GM12874 (cell line): Measurements from ENCODE around the gene TPPP3.

Experiments used
- TF ChIP-seq, protein P1 (sequence below): IDR thresholded peaks from 2 replicates; pipeline ENCODE4 v1.5.1; 2011; ENCODE audit warnings: low read depth, mild to moderate bottlenecking, control low read depth, low read length, moderate library complexity; ENCODE audit not compliant: insufficient read depth

The TPPP3 gene

GRCh38 chr16:67415872-67416793 is 22.8 kb upstream of the TPPP3 start, which contains the start of gene ZDHHC1:
ZDHHC1 (minus strand) TSS chr16:67416477; CDS start chr16:67407775, 8,702 bp downstream.
- TF ChIP-seq, protein P1, sequence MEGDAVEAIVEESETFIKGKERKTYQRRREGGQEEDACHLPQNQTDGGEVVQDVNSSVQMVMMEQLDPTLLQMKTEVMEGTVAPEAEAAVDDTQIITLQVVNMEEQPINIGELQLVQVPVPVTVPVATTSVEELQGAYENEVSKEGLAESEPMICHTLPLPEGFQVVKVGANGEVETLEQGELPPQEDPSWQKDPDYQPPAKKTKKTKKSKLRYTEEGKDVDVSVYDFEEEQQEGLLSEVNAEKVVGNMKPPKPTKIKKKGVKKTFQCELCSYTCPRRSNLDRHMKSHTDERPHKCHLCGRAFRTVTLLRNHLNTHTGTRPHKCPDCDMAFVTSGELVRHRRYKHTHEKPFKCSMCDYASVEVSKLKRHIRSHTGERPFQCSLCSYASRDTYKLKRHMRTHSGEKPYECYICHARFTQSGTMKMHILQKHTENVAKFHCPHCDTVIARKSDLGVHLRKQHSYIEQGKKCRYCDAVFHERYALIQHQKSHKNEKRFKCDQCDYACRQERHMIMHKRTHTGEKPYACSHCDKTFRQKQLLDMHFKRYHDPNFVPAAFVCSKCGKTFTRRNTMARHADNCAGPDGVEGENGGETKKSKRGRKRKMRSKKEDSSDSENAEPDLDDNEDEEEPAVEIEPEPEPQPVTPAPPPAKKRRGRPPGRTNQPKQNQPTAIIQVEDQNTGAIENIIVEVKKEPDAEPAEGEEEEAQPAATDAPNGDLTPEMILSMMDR: peak; percentile 72

GRCh38 chr16:67413978-67414911 is 20.9 kb upstream of the TPPP3 start:
- TF ChIP-seq, protein P1: no peak

DNA sequence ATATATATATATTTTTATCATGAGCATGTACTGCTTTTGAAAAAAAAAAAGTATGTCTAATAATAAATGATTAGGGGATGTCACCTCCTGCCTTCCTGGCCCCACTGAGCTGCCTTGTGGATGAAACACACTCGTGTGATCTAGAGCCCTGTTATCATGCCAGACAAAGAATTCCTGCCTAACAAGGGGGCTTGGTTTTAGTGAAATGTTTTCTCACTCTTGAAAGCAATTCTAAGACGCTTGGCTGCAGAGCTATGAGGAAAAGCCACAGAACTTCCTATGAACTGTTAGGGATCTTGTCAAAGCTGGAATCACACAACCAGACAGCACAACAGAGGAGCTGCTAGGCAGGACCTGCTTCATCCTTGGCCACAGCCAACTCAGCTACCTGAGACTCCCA is 19.0 kb upstream of the TPPP3 start:
- TF ChIP-seq, protein P1: no peak

- TF ChIP-seq, protein P1: no peak
Observed at GRCh38 chr16:67411339-67411738, 18.0 kb upstream of the TPPP3 start.

DNA sequence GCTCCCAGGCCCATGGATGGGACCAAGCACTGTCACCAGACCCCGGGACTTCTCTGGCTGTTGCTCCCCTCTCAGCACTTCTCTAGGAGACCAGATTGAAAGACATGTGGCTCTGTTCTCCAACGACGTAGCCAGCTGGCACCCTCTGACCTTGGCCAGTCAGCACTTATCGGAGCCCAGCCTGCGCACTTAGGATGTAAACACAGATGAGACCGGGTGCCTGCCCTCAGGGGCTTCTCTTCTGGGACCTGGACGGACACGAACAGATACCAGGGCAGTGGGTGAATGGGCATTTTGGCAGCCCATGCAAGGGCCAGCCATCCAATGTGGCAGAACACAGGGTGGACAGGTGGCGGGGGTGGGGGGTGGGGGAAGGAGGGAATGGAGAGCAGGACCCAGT is 16.3 kb upstream of the TPPP3 start:
- TF ChIP-seq, protein P1: no peak

DNA sequence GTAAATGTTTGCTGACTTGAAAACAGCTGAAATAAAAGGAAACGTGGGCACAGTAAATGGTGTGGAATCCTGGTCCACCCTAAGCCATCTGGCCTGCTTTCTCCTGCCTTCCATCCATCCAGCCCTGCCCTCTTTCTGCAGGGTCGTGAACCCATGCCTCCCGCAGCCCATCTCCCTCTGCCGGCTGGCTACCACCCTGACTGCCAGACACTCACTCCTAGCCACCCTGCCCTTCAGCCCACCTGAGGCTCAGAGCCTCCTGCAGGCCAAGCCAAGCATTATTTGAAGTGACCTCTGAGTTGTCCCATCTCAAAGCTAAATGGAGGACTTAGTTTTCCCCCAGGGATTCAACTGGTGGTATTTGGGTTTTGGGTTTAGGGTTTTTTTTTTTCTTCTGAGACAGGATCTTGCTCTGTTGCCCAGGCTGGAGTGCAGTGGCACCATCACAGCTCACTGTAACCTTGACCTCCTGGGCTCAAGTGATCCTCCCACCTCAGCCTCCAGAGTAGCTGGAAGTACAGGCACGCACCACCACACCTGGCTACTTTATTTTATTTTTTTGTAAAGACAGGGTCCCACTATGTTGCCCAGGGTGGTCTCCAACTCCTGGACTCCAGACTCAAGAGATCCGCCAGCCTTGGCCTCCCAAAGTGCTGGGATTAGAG is 14.6 kb upstream of the TPPP3 start:
- TF ChIP-seq, protein P1: no peak

DNA sequence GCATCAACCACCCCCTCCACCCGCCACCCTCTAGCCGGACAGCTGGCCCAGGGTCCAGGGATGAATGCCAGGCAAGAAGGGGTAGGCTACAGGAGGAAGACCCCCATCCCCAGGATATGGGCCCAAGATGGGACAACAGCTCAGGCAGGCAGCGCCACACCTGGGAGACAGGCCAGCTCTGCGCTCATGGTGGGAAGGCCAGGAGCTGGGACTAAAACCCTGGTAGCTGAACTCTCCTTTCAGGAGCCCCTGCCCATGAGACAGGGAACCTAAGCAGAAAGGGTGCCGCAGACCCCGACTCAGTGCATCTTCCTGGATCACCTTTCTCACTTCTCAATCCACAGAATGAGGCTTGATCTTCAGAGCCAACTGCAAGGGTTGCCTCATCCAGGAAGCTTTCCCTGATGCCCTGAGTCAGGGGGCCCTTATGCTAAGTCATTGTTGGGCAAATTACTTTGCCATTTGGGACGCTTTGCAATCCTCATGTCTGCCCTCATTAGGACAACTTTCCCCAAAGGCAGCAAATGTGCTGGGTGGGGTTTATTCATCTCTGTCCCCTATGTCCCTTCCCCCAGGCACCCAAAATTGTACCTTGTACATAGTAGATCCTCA is 14.0 kb upstream of the TPPP3 start:
- TF ChIP-seq, protein P1: no peak
